GM12801 (cell line): ENCODE results near the gene PLIN5.

Source experiments
- TF ChIP-seq, protein P1 (sequence below): IDR thresholded peaks from one replicate; pipeline ENCODE4 v1.5.1; 2011; ENCODE audit warnings: control low read depth; ENCODE audit not compliant: insufficient read length; ENCODE audit errors: extremely low read depth

Gene PLIN5

DNA sequence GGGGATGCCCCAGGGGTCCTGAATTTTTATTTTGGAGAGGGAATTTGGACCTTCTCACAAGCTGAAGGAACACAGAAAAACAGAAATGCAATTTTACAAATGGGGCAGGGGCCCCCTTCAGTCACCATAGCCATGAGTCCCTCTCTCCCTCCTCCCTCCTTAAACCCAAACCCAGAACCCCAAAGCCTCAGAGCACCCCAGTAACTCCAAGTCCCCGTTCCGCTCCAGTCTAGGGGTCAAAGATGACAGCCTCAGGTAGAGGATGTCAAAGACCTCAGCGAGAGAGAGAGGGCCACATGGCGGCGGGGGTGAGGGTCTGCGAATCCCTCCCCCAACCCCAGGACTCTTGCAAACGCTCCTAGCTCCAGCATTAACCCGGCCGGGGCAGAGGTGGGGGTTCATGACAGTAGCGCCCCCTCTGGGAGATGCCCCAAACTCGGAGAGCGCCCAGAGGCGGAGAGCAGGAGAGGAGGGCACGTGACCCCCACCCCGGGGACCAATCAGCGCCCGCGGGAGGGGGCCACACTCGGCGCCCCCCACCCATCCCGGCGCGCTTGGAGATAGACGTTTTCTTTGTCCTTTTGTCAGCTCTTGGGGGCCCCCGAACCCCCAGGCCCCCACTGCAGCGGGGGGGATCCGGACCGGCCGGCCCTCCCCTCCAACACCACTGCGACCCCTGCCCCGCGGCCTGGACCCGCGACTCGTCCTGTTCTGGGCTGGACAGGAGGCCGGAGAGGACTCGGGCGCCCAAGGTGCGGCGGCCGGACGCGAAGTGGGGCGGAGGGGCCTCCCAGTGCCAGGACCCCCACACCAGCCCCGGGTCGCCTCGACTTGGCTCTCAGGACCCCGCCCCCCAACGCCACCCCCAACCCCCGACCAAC, 45.2 kb upstream of the PLIN5 start:
- TF ChIP-seq, protein P1, sequence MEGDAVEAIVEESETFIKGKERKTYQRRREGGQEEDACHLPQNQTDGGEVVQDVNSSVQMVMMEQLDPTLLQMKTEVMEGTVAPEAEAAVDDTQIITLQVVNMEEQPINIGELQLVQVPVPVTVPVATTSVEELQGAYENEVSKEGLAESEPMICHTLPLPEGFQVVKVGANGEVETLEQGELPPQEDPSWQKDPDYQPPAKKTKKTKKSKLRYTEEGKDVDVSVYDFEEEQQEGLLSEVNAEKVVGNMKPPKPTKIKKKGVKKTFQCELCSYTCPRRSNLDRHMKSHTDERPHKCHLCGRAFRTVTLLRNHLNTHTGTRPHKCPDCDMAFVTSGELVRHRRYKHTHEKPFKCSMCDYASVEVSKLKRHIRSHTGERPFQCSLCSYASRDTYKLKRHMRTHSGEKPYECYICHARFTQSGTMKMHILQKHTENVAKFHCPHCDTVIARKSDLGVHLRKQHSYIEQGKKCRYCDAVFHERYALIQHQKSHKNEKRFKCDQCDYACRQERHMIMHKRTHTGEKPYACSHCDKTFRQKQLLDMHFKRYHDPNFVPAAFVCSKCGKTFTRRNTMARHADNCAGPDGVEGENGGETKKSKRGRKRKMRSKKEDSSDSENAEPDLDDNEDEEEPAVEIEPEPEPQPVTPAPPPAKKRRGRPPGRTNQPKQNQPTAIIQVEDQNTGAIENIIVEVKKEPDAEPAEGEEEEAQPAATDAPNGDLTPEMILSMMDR, result no peak

DNA sequence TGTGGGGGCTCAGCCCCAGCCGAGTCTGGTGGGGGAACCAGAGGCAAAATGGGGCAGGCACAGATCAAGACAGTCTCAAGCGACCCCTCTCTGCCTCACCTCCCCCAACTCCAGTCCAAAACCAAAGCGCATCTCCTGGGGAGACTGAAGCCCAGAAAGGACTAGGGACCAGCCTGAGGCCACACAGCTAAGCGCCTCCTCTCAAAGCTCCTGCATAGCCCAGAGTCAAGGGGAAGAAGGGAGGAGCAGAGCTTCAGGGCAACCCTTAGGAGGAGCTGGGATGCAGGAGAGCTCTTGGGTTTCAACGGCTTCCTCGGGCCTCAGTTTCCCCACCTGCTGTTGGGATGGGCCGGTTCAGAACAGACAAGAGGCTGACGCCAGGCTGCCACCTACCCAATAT, 44.4 kb upstream of the PLIN5 start:
- TF ChIP-seq, protein P1, result no peak

DNA sequence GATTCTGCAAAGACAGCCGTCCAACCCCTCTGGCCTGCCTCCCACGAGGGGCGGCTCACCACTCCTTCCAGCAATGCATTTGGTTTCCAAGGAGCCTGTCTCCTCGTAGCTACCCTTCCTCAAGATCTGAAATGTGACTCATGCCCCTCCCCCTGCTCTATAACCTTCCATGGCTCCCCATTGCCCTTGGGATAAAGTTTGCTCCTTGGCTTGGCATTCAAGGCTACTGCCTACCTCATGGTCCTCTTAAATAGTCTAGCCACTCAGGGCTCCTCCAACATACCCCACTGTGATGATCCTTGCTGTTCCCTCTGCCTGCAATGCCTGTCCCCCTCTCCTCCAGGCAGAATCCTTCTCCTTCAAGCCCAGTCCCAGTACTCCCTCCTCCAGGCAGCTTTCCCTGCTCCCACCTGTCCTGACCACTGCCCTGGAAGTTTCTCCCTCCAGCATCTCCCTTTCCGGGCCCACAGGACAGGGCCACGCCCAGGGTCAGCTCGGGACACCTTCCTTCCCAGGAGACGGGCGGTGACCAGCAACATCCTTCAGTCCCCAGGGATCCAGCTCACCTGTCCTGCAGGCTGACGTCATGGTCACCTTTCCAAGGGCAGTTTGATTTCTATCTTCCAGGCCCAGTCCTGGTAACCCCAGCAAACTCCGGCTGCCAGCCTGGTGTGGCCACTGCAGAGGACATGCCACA, 43.7 kb upstream of the PLIN5 start:
- TF ChIP-seq, protein P1, result no peak

DNA sequence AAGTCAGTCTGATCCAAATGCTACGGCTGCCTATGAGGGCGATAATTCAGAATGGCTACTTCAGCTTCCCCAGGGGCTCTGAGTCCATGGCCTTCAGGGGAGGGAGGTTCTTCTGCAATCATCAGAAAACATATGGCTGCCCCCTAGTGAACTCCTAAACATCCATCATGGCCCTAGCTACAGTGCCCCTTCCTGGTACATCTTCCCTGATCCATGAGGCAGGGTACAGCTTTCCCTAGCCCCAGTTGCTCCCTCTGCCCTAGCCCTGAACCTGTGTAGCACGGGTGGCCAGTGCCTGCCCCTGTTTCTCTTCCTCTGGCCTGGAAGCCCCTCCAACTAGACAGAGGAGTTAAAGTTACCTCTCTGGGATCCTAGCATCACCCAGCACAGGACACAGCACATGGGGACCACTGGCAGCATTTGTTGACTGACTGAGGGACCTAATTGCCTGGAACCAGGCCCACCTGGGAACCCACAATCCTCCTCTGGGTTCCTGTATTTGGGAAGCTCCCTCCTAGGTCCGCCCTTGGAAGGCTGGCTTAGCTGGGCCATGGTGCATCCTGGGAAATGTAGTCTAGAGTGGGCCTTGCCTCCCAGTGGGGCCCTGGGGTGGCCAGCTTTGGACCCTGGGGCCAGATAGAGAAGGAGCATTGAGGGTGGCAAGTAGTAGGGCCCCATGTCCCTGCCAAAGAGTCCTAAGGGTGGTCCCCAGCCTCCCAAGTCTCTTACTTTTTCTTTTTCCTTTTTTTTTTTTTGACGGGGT, 42.2 kb upstream of the PLIN5 start:
- TF ChIP-seq, protein P1, result no peak

DNA sequence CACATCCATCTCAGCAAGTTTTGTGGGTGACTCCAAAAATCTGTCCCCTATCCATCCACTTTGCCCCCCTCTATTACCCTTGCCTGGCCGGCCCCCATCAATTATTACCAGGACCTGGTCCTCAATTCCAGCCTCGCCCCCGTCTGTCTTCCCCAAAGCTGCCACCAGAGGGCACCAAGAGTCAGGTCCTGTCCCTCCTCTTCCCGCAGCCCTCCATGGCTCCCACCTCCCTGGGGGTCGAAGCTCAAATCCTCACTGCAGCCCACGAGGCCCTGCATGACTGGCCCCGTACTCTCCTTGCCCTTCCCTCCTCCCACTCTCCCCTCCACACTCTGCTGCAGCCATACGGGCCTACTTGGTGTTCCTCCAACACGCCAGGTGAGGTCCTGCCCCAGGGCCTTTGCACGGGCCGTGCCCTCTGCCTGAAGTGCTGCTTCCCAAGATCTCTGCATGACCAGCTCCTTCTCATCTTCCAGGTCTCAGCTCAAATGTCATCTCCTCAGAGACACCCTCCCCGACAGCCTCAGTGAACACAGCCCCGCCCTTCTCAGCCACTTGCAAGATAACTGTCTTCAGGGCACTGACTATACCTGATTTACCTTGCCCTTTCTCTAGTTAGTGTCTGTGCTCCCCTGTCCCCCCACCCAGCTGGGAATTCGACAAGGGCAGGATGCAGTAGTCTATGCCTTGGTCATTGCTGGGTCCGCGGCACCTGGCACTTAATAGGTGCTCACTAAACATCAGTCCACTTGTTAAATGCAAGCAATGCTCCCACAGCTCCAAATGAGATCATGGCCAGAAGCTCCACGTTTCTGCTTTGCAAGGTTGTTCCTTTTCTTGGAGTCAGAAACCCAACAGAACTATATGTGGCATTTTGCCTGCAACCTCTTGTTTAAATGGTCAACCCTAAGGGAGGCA, 41.3 kb upstream of the PLIN5 start:
- TF ChIP-seq, protein P1, result no peak

DNA sequence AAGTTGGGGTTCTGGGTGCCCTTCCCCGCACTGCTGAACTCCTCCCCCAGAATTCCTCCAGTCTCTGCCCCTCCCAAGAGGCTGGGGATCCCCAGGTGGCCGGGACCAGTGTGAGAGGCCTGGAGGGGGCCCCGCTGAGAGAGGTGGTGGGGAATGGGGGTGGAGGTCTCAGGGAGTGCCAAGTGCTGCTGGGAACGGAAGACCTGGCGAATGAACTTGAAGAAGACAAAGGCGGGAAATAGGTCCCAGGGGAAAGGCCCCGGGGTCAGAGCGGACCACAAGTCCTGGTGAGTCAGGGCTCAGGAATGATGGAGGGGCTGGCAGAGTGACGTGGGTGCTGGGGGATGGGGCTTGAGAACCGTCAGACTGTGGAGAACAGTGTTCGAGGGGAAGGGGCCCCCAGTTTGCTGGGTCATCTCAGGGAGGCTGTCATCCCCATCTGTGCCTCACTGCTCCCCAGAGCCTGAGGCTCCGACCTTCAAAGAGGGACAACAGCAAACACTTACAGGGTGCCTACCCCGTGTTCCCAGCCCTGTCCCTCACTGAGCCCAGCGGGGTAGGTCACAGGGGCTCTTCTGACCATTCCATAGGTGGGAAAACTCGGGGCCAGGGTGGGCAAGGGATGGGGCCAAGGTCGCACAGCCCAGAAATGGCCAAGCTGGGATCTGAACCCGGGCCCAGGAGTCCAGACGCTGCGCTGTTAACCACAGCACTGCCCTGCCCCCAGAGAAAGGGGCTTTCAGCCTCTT, 40.4 kb upstream of the PLIN5 start:
- TF ChIP-seq, protein P1, result no peak
